HUES64 (cell line): ENCODE data around the gene LIPF.
"Not testable (repeated sequence)": the region's sequence is repeated elsewhere in the genome, so short reads cannot be mapped to it uniquely, and the experiment has no call there.

Source experiments
- H3K27ac ChIP-seq: 2 replicates; pipeline ENCODE4 v1.7.0; 2013; ENCODE audit warnings: low read depth, low read length, inconsistent platforms
- H3K27me3 ChIP-seq: 2 replicates; pipeline ENCODE4 v1.6.1; 2013; ENCODE audit warnings: mild to moderate bottlenecking, low read length; ENCODE audit not compliant: insufficient read depth
- H3K36me3 ChIP-seq: 2 replicates; pipeline ENCODE4 v1.6.1; 2013; ENCODE audit warnings: mild to moderate bottlenecking, low read length; ENCODE audit not compliant: insufficient read depth
- H3K4me1 ChIP-seq: 2 replicates; pipeline ENCODE4 v1.6.1; 2013; ENCODE audit warnings: mild to moderate bottlenecking, low read length, moderate library complexity; ENCODE audit not compliant: insufficient read depth
- H3K4me3 ChIP-seq: 2 replicates; pipeline ENCODE4 v1.5.1; 2013; ENCODE audit warnings: mild to moderate bottlenecking, low read length, moderate library complexity
- H3K9ac ChIP-seq: 2 replicates; pipeline ENCODE4 v1.6.1; 2013; ENCODE audit warnings: mild to moderate bottlenecking, low read depth, low read length
- H3K9me3 ChIP-seq: 2 replicates; pipeline ENCODE4 v1.6.1; 2013; ENCODE audit warnings: low read depth, low read length; ENCODE audit not compliant: insufficient read depth
- WGBS: fragments of 150-250, 120-280 bp; methylation state at CpG from one replicate; pipeline ENCODE4 v1.1.7; 2013; ENCODE audit warnings: missing lambda C conversion rate; 5-methylcytosine and 5-hydroxymethylcytosine counted together

LIPF gene

DNA sequence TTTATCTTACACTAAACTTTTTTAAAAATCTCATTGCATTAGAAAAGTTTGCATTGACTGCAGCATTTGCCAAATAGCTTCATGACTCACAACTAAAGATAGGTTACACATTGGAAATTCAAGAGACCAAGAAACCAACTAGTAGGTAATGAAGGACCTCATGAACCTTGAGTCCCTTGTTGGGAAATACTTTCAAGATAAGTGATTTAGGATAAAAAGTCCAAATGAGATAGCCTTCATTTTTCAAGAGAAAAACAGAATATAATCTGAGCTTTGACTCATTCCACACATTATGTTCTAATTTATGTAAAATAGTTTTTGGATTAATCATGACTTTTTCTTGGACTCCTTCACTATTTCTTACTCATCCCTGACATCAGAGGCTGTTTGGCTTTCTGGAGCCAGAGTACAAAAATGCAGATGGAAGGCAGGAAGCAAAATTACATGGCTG, 13.1 kb upstream of the LIPF start:
- no peaks in the 10 kb centered on the region for H3K9me3 ChIP-seq
- H3K36me3 ChIP-seq, result no peaks in the 10 kb centered on the region
- no peaks in the 10 kb centered on the region for H3K4me1 ChIP-seq
- no peak overlapping the region for H3K27ac ChIP-seq
- H3K27me3 ChIP-seq, result no peaks in the 10 kb centered on the region
- no peak overlapping the region for H3K4me3 ChIP-seq
- H3K9ac ChIP-seq, result no peak overlapping the region

DNA sequence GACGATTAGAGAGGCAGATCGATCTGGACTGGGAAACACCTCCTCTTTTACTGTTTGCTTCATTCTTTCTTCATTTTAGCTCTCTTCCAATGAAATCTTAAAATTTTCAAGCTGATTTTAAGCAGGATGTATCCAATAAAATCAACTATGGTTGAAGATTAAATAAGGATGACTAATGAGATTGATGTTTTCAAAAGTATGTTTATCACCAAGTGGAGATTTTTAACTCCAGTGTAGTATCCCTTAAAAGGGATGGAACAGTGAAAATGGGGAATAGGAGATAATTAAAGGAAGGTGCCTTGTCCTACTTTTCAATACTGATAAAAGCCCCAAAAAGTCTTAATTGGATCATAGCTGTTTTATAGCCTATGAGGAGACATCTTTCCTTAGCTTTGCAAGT, 11.6 kb upstream of the LIPF start:
- H3K4me1 ChIP-seq, result no peaks in the 10 kb centered on the region
- WGBS, result 100% methylated on average over 2 of the region's 2 CpGs
- no peaks in the 10 kb centered on the region for H3K27me3 ChIP-seq
- no peaks in the 10 kb centered on the region for H3K36me3 ChIP-seq
- no peak overlapping the region for H3K9ac ChIP-seq
- H3K4me3 ChIP-seq, result no peak overlapping the region
- no peaks in the 10 kb centered on the region for H3K9me3 ChIP-seq
- no peak overlapping the region for H3K27ac ChIP-seq

DNA sequence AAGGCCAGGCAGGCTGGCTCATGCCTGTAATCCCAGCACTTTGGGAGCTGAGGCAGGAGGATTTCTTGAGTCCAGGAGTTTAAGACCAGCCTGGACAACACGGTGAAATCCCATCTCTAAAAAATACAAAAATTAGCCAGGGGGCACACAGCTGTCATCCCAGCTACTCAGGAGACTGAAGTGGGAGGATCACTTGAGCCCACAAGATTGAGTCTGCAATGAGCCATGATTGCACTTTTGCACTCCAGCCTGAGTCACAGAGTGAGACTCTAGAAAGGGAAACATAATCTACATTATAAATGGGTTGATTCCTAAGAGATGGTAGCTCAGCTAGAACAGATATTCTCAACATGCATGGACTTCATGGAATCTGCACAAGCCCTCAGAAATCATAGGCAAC, 6.3 kb upstream of the LIPF start:
- no peaks in the 10 kb centered on the region for H3K4me1 ChIP-seq
- no peaks in the 10 kb centered on the region for H3K36me3 ChIP-seq
- no peaks in the 10 kb centered on the region for H3K9me3 ChIP-seq
- H3K27ac ChIP-seq, result no peak overlapping the region
- no peaks in the 10 kb centered on the region for H3K27me3 ChIP-seq
- no peak overlapping the region for H3K4me3 ChIP-seq
- WGBS, result 94% methylated on average over 1 of the region's 1 CpG
- no peak overlapping the region for H3K9ac ChIP-seq

DNA sequence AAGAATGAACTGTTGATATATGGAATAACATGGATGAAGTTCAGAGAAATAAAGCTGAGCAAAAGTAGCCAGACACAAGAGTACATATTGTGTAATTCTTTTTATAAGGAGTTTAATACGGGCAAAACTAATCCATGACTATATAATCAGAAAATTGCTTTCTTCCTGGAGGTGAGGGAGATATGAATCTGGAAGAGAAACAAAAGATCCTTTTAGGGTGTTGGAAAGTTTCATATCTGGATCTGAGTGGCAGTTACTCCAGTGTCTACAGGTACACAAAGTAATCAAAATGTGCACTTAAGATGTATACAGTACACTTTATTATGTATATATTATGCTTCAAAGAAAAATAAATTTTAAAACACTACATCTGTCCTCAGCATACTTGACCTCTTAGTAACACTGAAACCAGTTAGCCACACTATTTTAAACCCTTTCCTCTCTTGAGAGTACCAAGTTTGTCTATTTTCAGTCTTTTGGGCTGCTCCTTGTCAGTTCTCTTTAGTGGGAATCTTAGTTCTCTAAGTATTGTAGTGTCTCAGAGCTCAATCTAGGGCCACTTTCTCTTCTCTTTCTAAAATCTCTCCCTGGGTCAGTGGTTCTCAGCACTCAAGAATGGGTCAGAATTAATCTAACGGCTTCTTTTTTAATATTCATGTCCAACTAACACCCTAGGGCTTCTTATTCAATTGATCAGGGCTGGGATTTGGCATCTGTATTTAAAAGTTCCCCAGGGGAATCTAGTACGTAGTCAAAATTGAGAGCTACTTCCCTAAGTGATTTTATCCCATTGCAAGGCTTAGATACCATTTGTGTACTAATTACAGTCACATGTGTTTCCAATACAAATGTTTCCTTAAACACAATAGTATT, 4.3 kb upstream of the LIPF start:
- WGBS, result 82% methylated on average over 2 of the region's 3 CpGs
- no peak overlapping the region for H3K9ac ChIP-seq

DNA sequence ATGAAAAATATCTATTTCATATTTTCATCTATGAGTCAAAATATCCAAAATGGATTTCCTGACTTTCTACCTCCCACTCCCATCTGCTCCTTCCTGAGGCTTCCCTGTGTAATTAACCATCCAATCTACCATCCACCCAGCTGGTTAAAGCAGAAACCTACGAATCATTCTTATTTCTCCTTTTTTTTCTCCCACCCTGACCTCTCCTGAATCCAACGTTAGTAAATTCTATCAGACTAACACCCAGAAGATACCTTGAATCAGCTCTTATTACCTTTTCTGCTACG, 3.7 kb upstream of the LIPF start:
- WGBS, result 62% methylated on average over 2 of the region's 3 CpGs
- H3K9me3 ChIP-seq, result no peaks in the 10 kb centered on the region
- no peaks in the 10 kb centered on the region for H3K36me3 ChIP-seq
- no peaks in the 10 kb centered on the region for H3K27me3 ChIP-seq
- H3K9ac ChIP-seq, result no peak overlapping the region
- H3K27ac ChIP-seq, result no peak overlapping the region
- no peak overlapping the region for H3K4me3 ChIP-seq
- H3K4me1 ChIP-seq, result no peaks in the 10 kb centered on the region

More for the DNA sequence above, 4.3 kb upstream of the LIPF start:
- H3K27me3 ChIP-seq, result no peaks in the 10 kb centered on the region
- H3K4me3 ChIP-seq, result no peak overlapping the region
- no peaks in the 10 kb centered on the region for H3K9me3 ChIP-seq
- no peak overlapping the region for H3K27ac ChIP-seq
- H3K4me1 ChIP-seq, result no peaks in the 10 kb centered on the region
- no peaks in the 10 kb centered on the region for H3K36me3 ChIP-seq

DNA sequence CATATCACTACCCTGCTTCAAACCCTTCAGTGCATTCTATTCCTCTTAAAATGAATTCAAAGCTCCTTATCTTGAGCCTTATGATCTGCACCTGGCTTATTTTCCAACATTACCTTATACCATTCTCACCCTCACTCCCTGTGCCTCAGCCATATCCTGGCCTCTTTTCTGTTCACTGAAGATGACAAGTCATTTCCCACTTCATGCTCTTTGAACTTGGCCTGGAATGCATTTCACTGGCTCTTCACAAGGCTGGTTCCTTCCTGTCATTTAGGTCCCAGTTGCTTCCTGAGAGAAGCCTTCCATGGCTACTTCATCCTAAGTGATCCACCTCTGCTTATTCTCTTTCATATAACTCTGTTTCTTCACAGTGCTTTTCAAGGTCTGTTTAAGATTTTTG, 3.2 kb upstream of the LIPF start:
- Histone ChIP-seq H3K9ac (no peak overlapping the region), H3K4me3 (no peak overlapping the region), H3K27ac (no peak overlapping the region), H3K4me1 (no peaks in the 10 kb centered on the region), H3K27me3 (no peaks in the 10 kb centered on the region), H3K36me3 (no peaks in the 10 kb centered on the region), H3K9me3 (no peaks in the 10 kb centered on the region)

DNA sequence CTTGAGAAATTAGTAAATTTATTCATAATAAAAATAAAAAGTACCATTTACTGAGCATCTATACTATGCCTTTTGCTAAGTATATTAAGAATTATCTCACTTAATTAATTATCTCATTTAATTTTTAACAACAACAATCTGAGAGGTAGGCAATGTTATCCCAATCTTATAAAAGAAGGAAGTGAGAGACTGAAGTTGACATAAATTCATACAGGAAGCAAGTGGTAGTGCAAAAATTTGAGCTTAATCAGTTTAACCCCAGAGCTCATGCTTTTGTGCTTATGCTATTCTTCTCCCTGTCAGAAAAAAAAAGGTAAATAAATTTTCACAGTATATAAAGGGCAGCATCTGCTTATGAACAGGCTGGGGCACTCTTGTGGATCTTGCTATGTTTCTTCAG, 2.7 kb upstream of the LIPF start:
- Histone ChIP-seq H3K9me3 (no peaks in the 10 kb centered on the region), H3K27me3 (no peaks in the 10 kb centered on the region), H3K9ac (no peak overlapping the region), H3K4me3 (no peak overlapping the region), H3K36me3 (no peaks in the 10 kb centered on the region), H3K27ac (no peak overlapping the region), H3K4me1 (no peaks in the 10 kb centered on the region)

DNA sequence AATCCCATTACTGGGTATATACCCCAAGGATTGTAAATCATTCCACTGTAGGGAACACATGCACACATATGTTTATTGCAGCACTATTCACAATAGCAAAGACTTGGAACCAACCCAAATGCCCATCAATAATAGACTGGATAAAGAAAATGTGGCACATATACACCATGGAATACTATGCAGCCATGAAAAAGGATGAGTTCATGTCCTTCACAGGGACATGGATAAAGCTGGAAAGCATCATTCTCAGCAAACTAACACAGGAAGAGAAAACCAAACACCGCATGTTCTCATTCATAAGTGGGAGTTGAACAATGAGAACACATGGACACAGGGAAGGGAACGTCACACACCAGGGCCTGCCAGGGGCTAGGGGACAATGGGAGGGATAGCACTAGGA, 1.1 kb upstream of the LIPF start:
- not testable (repeated sequence) for H3K4me3 ChIP-seq, H3K9me3 ChIP-seq, H3K27ac ChIP-seq, H3K27me3 ChIP-seq, H3K36me3 ChIP-seq, H3K4me1 ChIP-seq, H3K9ac ChIP-seq
- WGBS, result 97% methylated on average over 2 of the region's 2 CpGs

DNA sequence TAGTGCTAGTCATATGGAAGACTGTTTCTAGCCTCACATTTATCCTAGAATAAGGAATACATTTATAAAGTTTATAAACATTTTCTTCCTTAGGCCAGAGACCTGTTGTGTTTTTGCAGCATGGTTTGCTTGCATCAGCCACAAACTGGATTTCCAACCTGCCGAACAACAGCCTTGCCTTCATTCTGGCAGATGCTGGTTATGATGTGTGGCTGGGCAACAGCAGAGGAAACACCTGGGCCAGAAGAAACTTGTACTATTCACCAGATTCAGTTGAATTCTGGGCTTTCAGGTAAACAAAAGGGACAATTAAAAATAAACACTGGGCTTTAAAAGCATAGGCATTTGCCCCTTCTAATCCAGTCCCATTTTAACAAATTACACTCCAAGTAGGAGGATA, 4.2 kb downstream of the LIPF start:
- H3K27ac ChIP-seq, result no peak overlapping the region
- H3K9ac ChIP-seq, result no peak overlapping the region
- H3K4me1 ChIP-seq, result no peaks in the 10 kb centered on the region
- 96% methylated on average over 1 of the region's 1 CpG for WGBS
- H3K9me3 ChIP-seq, result no peaks in the 10 kb centered on the region
- no peaks in the 10 kb centered on the region for H3K27me3 ChIP-seq
- no peaks in the 10 kb centered on the region for H3K36me3 ChIP-seq
- H3K4me3 ChIP-seq, result no peak overlapping the region

DNA sequence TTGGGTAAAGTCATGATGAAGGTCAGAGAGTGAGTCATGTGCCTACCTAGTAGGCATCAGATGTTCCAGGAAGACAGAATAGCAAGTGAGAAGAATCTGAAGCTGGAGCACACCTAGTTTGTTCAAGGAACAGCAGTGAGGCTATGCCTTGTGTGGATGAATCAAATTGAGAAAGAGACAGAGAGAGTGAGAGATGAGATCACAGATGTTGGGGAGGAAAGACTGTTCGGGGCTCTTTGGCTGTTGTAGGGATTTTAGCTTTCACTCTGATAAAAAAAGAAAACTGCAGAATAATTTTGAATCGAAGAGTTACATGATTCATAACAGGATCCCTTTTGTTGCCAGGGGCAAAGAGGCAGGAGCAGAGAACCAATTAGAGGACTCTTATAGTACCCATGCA, 6.3 kb downstream of the LIPF start:
- Histone ChIP-seq H3K9me3 (no peaks in the 10 kb centered on the region), H3K9ac (no peak overlapping the region), H3K4me1 (no peaks in the 10 kb centered on the region), H3K4me3 (no peak overlapping the region), H3K27ac (no peak overlapping the region), H3K36me3 (no peaks in the 10 kb centered on the region), H3K27me3 (no peaks in the 10 kb centered on the region)
- 94% methylated on average over 2 of the region's 2 CpGs for WGBS

DNA sequence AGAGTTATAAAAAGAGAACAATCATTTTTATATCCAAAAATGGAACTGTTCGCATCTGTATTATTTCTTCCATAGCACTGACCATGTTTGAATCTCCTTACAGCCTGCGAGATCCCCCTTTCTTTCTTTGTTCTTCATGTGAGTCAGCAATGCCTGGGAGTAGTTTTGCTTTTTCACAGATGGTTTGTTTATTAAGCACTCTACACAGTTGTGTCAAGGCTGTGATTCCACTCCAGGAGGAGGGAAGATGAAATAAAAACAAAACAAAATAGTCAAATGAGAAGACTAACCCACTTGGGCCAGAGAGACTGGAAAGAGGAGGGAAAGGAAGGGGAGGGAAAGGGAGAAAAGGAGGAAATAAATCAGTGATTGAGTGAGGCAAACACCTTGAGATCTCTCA, 7.8 kb downstream of the LIPF start:
- Histone ChIP-seq H3K36me3 (no peaks in the 10 kb centered on the region), H3K27ac (no peak overlapping the region), H3K27me3 (no peaks in the 10 kb centered on the region), H3K9ac (no peak overlapping the region), H3K9me3 (no peaks in the 10 kb centered on the region), H3K4me1 (no peaks in the 10 kb centered on the region), H3K4me3 (no peak overlapping the region)
- 94% methylated on average over 2 of the region's 2 CpGs for WGBS
